GM21423 (cell line): ENCODE data around the gene INPP5A.
"Not testable (repeated sequence)": the region's sequence is repeated elsewhere in the genome, so short reads cannot be mapped to it uniquely, and the experiment has no call there.

Experiments
- ATAC-seq: cut with Tn5 transposase; IDR thresholded peaks from one replicate; pipeline ENCODE4 v1.9.1; 2021; ENCODE audit warnings: mild to moderate bottlenecking, moderate library complexity; ENCODE audit not compliant: unreplicated experiment

Gene INPP5A

GRCh38 chr10:132729810-132730572, 192.4 kb downstream of the INPP5A start:
- ATAC-seq = no peak

GRCh38 chr10:132730573-132730953, 193.0 kb downstream of the INPP5A start:
- no peak for ATAC-seq

DNA sequence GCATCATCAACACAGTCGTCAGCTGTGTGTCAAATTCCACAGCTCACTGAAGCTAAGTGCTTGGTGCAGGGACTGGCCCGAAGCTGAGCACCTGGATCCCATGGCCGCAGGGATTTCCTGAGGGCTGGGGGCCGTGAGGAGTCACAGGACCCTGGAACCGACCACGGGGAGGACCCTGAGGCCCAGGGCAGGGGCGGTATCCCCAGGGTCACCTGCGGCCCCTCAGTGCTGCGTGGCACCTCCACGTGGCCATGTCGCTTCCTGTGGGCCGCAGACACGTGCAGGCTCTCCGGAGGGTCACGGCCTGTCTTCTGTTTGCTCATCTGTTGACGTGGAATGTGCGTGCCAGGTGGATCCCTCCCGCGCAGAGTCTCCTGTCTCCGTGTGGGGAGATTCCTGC, 194.9 kb downstream of the INPP5A start:
- ATAC-seq = no peak

GRCh38 chr10:132733926-132734325, 196.3 kb downstream of the INPP5A start:
- no peak for ATAC-seq

DNA sequence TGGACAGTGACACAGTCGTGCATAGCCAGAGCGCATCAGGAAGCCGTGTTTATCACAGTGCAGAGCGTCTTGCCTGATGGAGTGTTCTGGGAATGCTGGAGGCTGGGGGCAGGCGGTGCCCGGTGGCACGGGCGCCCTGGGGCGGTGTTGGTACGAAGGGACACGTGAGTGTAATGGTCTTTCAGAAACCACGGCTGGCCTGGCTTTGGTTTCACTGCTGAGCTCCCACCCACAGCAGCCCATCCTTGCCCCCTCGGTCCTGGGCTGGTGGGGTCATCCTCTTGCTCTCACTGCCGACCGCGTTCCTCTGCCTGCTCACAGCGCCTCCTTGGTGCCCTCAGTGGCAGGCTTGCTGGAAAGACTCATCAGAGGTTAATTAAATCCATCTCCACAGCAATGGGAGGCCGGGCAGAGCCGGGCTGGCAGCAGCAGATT, 197.8 kb downstream of the INPP5A start:
- no peak for ATAC-seq

GRCh38 chr10:132735923-132736391, 198.4 kb downstream of the INPP5A start:
- no peak for ATAC-seq

GRCh38 chr10:132737390-132738048, 199.9 kb downstream of the INPP5A start:
- no peak for ATAC-seq

DNA sequence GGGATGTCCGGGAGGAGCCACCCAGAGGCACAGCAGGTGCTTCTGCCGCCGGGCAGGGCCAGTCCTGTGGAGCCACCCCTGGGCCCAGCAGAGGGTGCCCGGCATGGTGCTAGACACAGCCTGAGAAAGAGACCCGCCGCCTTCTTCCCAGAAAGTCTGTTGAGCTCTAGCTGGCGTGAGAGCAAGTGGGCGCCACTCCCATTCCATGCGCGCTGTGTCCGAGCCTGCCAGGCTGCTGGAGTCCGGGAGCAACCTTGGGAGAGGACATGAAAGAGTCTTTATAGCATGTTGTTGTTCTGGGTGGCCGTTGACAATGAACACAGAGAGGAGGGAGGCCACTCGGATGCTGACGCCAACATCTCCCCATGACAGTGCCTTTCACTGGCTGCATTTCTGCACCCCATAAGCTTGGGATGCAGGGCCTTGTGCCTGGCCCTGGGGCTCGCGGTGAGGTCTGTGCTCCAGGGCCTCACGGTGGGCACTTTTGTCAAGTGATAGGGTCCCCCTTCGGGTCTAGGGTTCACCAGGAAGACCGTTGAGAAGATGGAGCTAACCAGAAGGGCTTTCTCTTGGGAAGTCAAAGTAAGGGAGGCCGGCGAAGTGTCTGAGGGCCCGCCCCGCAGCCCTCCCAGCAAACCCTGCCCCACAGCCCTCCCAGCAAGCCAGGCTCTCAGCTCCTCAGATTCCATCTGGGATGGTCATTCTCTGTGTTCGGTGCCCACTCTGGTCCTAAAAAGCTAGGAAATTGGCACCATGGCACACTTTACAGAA, 201.1 kb downstream of the INPP5A start:
- ATAC-seq = no peak

GRCh38 chr10:132739225-132739613, 201.6 kb downstream of the INPP5A start:
- no peak for ATAC-seq

GRCh38 chr10:132740588-132740987, 203.0 kb downstream of the INPP5A start:
- ATAC-seq = no peak

DNA sequence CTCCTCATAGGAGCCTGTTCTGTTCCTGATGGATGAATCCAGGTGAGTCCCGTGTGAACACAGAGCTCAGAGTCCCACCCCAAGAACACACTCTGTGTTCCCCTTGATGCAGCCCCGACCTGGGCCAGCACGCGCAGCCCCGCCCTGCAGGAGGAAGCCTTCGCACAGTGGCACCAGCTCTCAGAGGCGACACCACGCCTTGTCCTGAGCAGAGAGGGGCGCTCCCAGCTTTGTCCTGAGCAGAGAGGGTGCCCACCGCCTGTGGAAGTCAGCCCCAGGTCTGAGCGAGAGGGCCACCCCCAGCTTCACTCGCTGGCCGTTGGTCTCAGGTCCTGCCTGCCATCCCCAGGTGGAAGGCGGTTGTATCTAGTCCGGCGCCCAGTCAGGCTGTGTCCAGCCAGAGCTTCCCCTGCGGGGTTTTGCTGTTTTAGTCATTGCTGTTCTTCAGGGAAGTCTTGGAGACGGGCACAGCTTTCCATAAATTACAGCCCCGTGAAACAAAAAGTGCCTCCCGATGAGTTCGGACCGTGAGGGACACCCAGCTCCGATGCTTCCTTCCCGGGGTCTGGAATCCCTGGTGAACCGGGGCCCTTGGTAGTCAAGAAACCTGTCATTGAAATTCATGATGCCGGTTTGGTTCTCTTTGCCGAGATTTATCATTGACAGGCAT, 204.7 kb downstream of the INPP5A start:
- no peak for ATAC-seq

DNA sequence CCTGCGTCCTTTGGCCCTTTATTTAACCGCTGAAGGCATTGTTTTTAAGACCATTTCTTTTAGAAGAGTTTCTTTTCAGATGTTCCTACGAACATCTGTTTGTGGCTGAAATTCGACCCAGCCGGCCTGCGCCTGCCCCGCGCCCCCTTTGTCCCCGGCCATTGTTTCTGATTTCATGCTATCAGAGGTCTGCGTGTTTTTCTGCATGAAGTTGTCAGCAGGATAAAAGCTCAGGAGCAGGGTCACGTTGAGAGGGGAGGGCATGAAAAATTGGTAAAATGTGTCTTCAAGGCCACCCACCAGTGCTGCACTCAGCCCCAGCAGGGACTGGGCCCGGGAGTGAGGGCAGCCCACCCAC, 205.2 kb downstream of the INPP5A start:
- no peak for ATAC-seq

- ATAC-seq = not testable (repeated sequence)
Measured at GRCh38 chr10:132743196-132743924, 205.8 kb downstream of the INPP5A start.

DNA sequence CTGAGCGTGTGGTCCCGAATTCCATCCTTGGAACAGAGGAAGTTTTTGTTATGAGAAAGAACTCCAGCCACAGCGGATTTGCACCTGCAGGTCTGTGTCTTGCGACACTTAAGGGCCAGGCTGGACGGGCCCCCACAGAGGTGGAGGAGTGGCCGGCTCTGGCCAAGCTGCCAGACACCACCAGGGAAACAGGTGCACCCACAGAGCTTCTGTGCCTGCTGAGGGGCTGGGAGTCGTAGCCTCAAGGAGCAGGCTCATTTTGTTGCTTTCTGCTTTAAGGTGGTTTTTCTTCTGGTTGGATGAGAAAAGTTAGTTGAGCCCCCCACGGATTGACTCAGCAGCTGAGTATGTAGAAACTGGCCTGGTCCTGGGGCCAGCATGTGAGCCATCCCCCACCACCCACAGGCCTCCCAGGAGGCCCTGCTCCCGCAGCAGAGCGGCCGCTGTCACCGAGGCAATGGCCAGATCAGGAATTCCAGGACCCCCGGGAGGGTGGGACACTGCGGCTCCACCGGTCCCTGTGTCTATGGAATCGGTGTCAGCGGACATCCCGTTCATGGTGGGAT, 206.4 kb downstream of the INPP5A start:
- ATAC-seq = no peak

DNA sequence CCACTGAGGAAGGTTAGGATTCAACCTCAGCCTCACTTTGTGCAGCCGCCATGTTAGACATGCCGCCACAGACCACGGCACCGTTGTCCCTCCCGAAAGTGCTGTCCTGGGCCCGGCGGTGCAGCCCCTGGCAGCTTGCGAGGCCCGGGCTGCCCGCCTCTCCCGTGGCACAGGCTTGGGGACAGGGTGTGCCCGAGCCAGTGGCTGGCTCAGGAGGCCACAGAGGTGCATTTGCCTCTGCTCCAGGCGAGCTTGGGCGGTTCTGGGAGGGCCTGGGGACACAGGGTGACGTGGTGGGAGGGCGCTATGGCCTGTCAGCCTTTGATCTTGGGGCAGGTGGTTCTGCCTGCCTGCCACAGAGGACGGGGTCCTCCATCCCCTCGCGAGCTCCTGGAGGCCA, 207.3 kb downstream of the INPP5A start:
- ATAC-seq = no peak

- no peak for ATAC-seq
Measured at GRCh38 chr10:132745511-132745910, 207.9 kb downstream of the INPP5A start.

DNA sequence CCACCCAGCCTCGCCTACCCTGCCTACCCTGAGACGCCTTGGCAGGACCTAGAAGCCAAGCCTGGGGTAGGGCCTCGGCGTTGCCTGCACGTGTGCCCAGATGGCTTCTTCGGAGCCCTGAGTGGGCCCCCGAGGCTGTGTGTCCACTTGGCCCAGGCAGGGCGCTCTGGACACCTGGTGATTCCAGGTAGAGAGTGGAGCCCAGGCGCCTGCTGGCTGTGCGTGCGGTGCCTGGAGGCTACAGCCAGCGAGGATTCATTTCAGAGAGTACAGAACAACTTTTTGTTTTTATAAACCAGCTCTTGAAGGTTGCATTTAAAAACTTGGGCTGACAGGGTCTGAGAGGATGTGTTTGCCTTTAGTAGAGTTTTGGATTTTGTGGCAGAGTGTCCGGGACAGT, 208.4 kb downstream of the INPP5A start:
- ATAC-seq = no peak

GRCh38 chr10:132746386-132746785, 208.8 kb downstream of the INPP5A start:
- no peak for ATAC-seq

DNA sequence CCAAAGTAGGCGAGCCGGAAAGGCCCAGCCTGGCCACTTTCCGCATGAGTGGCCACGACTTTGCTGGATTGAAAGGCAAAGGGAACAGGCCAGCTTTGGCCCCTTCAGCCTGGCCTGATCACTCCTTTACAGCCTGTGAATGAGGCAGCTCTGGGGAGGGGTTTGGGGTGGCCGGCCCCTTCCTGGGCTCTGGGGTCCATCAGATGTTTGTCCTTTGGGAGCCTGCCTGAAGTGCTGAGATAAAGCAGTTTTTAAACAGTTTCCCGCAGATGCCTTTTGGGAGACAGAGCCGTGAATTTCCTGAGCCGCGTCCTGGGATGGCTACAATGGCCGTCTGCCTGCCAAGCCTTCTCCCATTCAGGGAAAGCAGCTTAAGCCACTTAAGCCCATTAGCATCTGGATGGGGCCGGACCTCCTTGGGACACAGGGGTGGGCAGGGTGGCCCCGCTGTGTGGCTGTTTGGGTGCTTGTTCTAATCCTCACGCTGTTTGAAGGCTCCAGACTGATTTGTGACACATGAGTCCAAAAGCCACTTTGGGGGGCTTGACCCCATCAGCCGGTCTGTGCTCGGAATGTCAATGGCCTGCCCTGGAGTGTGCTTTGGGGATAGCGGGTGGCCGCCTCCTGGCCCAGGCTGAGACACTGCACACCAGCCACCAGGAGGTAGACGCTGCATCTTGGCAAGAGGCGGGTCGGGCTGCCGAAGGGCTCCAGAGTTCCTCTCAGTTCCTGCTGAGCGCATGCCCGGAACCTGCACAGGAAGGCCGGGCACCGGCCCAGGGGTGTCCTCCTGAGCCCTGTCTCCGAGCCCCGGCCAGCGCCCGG, 209.4 kb downstream of the INPP5A start:
- ATAC-seq = no peak
